IMR-90 (cell line): Measurements from ENCODE around the gene TAF1D. TPM values are rescaled to one million over a fixed set of nuclear protein-coding genes. Genes with fewer than 3 reads are reported as not detected.

Experiments
- ATAC-seq: fragments of 200-7000 bp; cut with Tn5 transposase; 2 replicates; pipeline ENCODE4 v1.9.1; 2020; ENCODE audit warnings: low read depth, mild to moderate bottlenecking, moderate library complexity
- BruUV-seq: library from RNA; stranded (reverse); fragments of 400-500 nt; replicated peaks from 2 replicates; lab custom pipeline; 2021; lab: Mats Ljungman, UMichigan
- CTCF ChIA-PET: fragments of 300-600 bp; formaldehyde crosslinking; extraction: SDS; loops from one replicate; lab custom pipeline; 2021; ENCODE audit warnings: antibody characterized with exemption; lab: Yijun Ruan, JAX
- POLR2A ChIA-PET: fragments of 300-600 bp; sonication (Branson Sonifier 250); formaldehyde crosslinking; loops from one replicate; lab custom pipeline; 2022; ENCODE audit warnings: antibody characterized with exemption; ENCODE audit not compliant: unreplicated experiment; lab: Charles Lee
- DNase-seq: peaks from one replicate; pipeline ENCODE4 v3.0.0; 2013
- H2AFZ ChIP-seq: replicated peaks from 2 replicates; pipeline ENCODE3; 2013; ENCODE audit warnings: low read length, mild to moderate bottlenecking; ENCODE audit not compliant: poor library complexity
- H2AK5ac ChIP-seq: 2 replicates; pipeline ENCODE4 v1.6.1; 2013; ENCODE audit warnings: low read depth, low read length, inconsistent platforms
- H2AK9ac ChIP-seq: replicated peaks from 2 replicates; pipeline ENCODE3; 2013; ENCODE audit warnings: mild to moderate bottlenecking, low read depth, low read length, moderate library complexity; ENCODE audit not compliant: poor library complexity
- H2BK120ac ChIP-seq: 2 replicates; pipeline ENCODE4 v1.6.1; 2013; ENCODE audit warnings: low read depth, low read length, inconsistent platforms
- H2BK15ac ChIP-seq: 3 replicates; pipeline ENCODE4 v1.6.1; 2013; ENCODE audit warnings: low read depth, low read length, inconsistent platforms
- H2BK20ac ChIP-seq: 2 replicates; pipeline ENCODE4 v1.6.1; 2013; ENCODE audit warnings: low read depth, mild to moderate bottlenecking, inconsistent platforms, low read length, moderate library complexity
- H2BK5ac ChIP-seq: 2 replicates; pipeline ENCODE4 v1.6.1; 2013; ENCODE audit warnings: mild to moderate bottlenecking, low read depth, low read length, inconsistent platforms; ENCODE audit not compliant: poor library complexity, severe bottlenecking
- H3K14ac ChIP-seq: replicated peaks from 2 replicates; pipeline ENCODE4 v1.6.1; 2013; ENCODE audit warnings: low read depth, low read length, inconsistent platforms
- H3K18ac ChIP-seq: 2 replicates; pipeline ENCODE4 v1.6.1; 2013; ENCODE audit warnings: low read depth, low read length, control low read depth
- H3K23ac ChIP-seq: 2 replicates; pipeline ENCODE4 v1.6.1; 2013; ENCODE audit warnings: low read depth, low read length, inconsistent platforms
- H3K27ac ChIP-seq: 2 replicates; pipeline ENCODE4 v1.5.1; 2013; ENCODE audit warnings: mild to moderate bottlenecking, control low read depth, low read length; ENCODE audit not compliant: insufficient read depth
- H3K27me3 ChIP-seq: 2 replicates; pipeline ENCODE4 v1.6.1; 2013; ENCODE audit warnings: low read length; ENCODE audit not compliant: control insufficient read depth, insufficient read depth
- H3K36me3 ChIP-seq: 2 replicates; pipeline ENCODE4 v1.6.1; 2013; ENCODE audit warnings: low read length, mixed read lengths; ENCODE audit not compliant: control insufficient read depth, insufficient read depth
- H3K4ac ChIP-seq: 2 replicates; pipeline ENCODE4 v1.6.1; 2013; ENCODE audit warnings: low read depth, low read length, inconsistent platforms
- H3K4me1 ChIP-seq: 2 replicates; pipeline ENCODE4 v1.6.1; 2013; ENCODE audit warnings: low read length, mixed read lengths; ENCODE audit not compliant: control insufficient read depth, insufficient read depth
- H3K4me2 ChIP-seq: 2 replicates; pipeline ENCODE4 v1.6.1; 2013; ENCODE audit warnings: low read depth, mild to moderate bottlenecking, control low read depth, low read length, moderate library complexity
- H3K4me3 ChIP-seq: 2 replicates; pipeline ENCODE4 v1.5.1; 2013; ENCODE audit warnings: low read depth, mild to moderate bottlenecking, control low read depth, low read length, moderate library complexity; ENCODE audit not compliant: insufficient read depth
- H3K56ac ChIP-seq: 2 replicates; pipeline ENCODE4 v1.6.1; 2013; ENCODE audit warnings: low read length, inconsistent platforms; ENCODE audit not compliant: insufficient read depth; ENCODE audit errors: extremely low read depth
- H3K79me1 ChIP-seq, 2 experiments: 2 replicates each; pipeline ENCODE4 v1.6.1; 2013; ENCODE audit warnings: low read length in 2 of 2, inconsistent platforms in 1 of 2, low read depth in 1 of 2
- H3K9ac ChIP-seq: 2 replicates; pipeline ENCODE4 v1.6.1; 2013; ENCODE audit warnings: low read depth, low read length, control low read depth
- H3K9me1 ChIP-seq: 2 replicates; pipeline ENCODE4 v1.6.1; 2013; ENCODE audit warnings: low read length, inconsistent platforms; ENCODE audit not compliant: insufficient read depth
- H3K9me3 ChIP-seq: 2 replicates; pipeline ENCODE4 v1.6.1; 2013; ENCODE audit warnings: low read length; ENCODE audit not compliant: control insufficient read depth, insufficient read depth
- H4K20me1 ChIP-seq: 2 replicates; pipeline ENCODE4 v1.6.1; 2013; ENCODE audit warnings: low read length, inconsistent platforms; ENCODE audit not compliant: insufficient read depth
- H4K5ac ChIP-seq: 2 replicates; pipeline ENCODE4 v1.6.1; 2013; ENCODE audit warnings: mild to moderate bottlenecking, low read depth, low read length, control low read depth
- H4K8ac ChIP-seq, 2 experiments: 2 replicates each; pipeline ENCODE4 v1.6.1; 2013; ENCODE audit warnings: low read depth in 2 of 2, low read length in 2 of 2, control low read depth in 1 of 2, inconsistent platforms in 1 of 2
- H4K91ac ChIP-seq: 2 replicates; pipeline ENCODE4 v1.6.1; 2013; ENCODE audit warnings: low read depth, low read length, inconsistent platforms; ENCODE audit not compliant: insufficient read depth
- BHLHE40 ChIP-seq: fragments of 150-350 bp; IDR thresholded peaks from 2 replicates; pipeline ENCODE4 v1.6.1; 2016; ENCODE audit warnings: mild to moderate bottlenecking, low read depth, low read length
- CEBPB ChIP-seq: IDR thresholded peaks from 2 replicates; pipeline ENCODE4 v1.6.1; 2012; ENCODE audit warnings: low read depth, low read length, improper control_type of control experiment
- CHD1 ChIP-seq: IDR thresholded peaks from 2 replicates; pipeline ENCODE4 v1.6.1; 2012; ENCODE audit warnings: low read depth, low read length, improper control_type of control experiment
- FOS ChIP-seq: fragments of 150-350 bp; IDR thresholded peaks from 2 replicates; pipeline ENCODE4 v1.6.1; 2016; ENCODE audit warnings: low read depth, low read length
- MAFK ChIP-seq: IDR thresholded peaks from 2 replicates; pipeline ENCODE4 v1.6.1; 2012; ENCODE audit warnings: low read depth, low read length, improper control_type of control experiment
- MAZ ChIP-seq: IDR thresholded peaks from 2 replicates; pipeline ENCODE4 v1.6.1; 2012; ENCODE audit warnings: low read depth, mild to moderate bottlenecking, low read length, improper control_type of control experiment, moderate library complexity, borderline replicate concordance
- MXI1 ChIP-seq: IDR thresholded peaks from 2 replicates; pipeline ENCODE4 v1.6.1; 2012; ENCODE audit warnings: low read depth, mild to moderate bottlenecking, low read length, moderate library complexity, borderline replicate concordance
- NFE2L2 ChIP-seq: fragments of 150-350 bp; IDR thresholded peaks from 2 replicates; pipeline ENCODE4 v1.6.1; 2016; ENCODE audit warnings: low read depth, mild to moderate bottlenecking, low read length
- POLR2A ChIP-seq: IDR thresholded peaks from 2 replicates; pipeline ENCODE4 v1.6.1; 2012; ENCODE audit warnings: mild to moderate bottlenecking, low read depth, low read length
- RAD21 ChIP-seq: IDR thresholded peaks from 2 replicates; pipeline ENCODE4 v1.6.1; 2012; ENCODE audit warnings: low read length, improper control_type of control experiment
- RCOR1 ChIP-seq: IDR thresholded peaks from 2 replicates; pipeline ENCODE4 v1.6.1; 2012; ENCODE audit warnings: mild to moderate bottlenecking, low read length, improper control_type of control experiment; ENCODE audit not compliant: insufficient replicate concordance
- RFX5 ChIP-seq: IDR thresholded peaks from 2 replicates; pipeline ENCODE4 v1.8.0; 2012; ENCODE audit warnings: low read depth, mild to moderate bottlenecking, low read length, moderate library complexity
- SMC3 ChIP-seq: fragments of 150-350 bp; IDR thresholded peaks from 2 replicates; pipeline ENCODE4 v1.6.1; 2016; ENCODE audit warnings: low read depth, mild to moderate bottlenecking, antibody characterized with exemption, low read length, moderate library complexity
- dilution Hi-C: fragments of 300-500 bp; cut with HindIII; formaldehyde crosslinking; loops from one replicate; pipeline ENCODE4 v1.14.3; 2018; ENCODE audit warnings: low sequenced_read_pairs; ENCODE audit not compliant: unreplicated experiment
- in situ Hi-C: fragments of 300-500 bp; cut with MboI; formaldehyde crosslinking; loops from 3 replicates; pipeline ENCODE4 v1.14.3; 2019; ENCODE audit warnings: low sequenced_read_pairs, inconsistent platforms, mixed read lengths
- intact Hi-C: fragments of 100-400 bp; cut with micrococcal nuclease; formaldehyde crosslinking; loops from 2 replicates; pipeline ENCODE4 v1.10.0; 2022
- polyA plus RNA-seq, 3 experiments: library from polyadenylated mRNA; depleted of rRNA; stranded (reverse); fragments of >200 nt; gene quantifications; 2 replicates each; pipeline ENCODE4 v1.2.3, GENCODE V29; 2012; ENCODE audit warnings: low replicate concordance in 1 of 3
- total RNA-seq: library from RNA; depleted of rRNA; stranded (reverse); fragments of >200 nt; gene quantifications from 2 replicates; pipeline ENCODE4 v1.2.3, GENCODE V29; 2012
- TF ChIP-seq, protein P1 (sequence below): fragments of 150-350 bp; IDR thresholded peaks from 2 replicates; pipeline ENCODE4 v1.6.1; 2017; ENCODE audit warnings: mild to moderate bottlenecking, antibody characterized with exemption, low read length, low read depth
- TF ChIP-seq, protein P2 (sequence below): fragments of 150-350 bp; IDR thresholded peaks from 2 replicates; pipeline ENCODE4 v1.6.1; 2016; ENCODE audit warnings: low read depth, mild to moderate bottlenecking, low read length, moderate library complexity, borderline replicate concordance
- TF ChIP-seq, protein P3 (sequence below): conservative IDR thresholded peaks from 2 replicates; pipeline ENCODE4 v1.5.1; 2012; ENCODE audit warnings: mild to moderate bottlenecking, low read depth, low read length, improper control_type of control experiment

Gene TAF1D
- total and polyA plus RNA-seq, 2 of the 4 experiments (the other 2 are of a cell fraction): 56.8 to 133 TPM

DNA sequence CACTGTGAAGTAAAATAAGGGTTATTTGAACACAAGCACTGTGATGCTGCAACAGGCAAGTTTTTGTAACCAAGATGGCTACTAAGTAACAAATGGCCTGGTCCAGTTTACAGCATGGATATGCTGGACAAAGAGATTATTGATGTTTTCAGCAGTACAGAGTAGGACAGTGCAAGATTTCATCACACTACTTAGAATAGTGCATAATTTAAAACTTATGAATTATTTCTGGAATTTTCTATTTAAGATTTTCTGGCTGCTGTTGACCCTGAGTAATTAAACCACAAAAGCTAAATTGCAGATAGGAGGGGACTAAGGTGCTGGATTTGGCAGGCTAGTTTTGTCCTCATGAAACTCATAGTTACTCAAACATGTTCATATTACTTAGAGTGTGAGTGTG is 46.7 kb downstream of the TAF1D start:
- dilution Hi-C loops: no loop called here
- Histone ChIP-seq H3K4me3 (no peak overlapping the region), H2AK5ac (no peak overlapping the region), H2BK120ac (no peak overlapping the region), H2BK15ac (no peak overlapping the region), H2BK5ac (no peak overlapping the region), H3K23ac (no peak overlapping the region), H3K4me1 (no peaks in the 10 kb centered on the region), H3K18ac (no peak overlapping the region), H4K8ac (no peak overlapping the region), H3K9ac (no peak overlapping the region), H3K27me3 (no peaks in the 10 kb centered on the region), H3K79me1 (no peaks in the 10 kb centered on the region; a peak in 1 of 4 replicates), H2AFZ (no peak overlapping the region), H3K56ac (no peak overlapping the region), H3K27ac (no peak overlapping the region), H2AK9ac (no peak overlapping the region), H4K20me1 (no peaks in the 10 kb centered on the region), H2BK20ac (no peak overlapping the region), H3K4ac (no peak overlapping the region), H3K9me3 (no peaks in the 10 kb centered on the region), H3K4me2 (no peak overlapping the region), H4K5ac (no peak overlapping the region), H3K9me1 (no peaks in the 10 kb centered on the region), H4K91ac (no peak overlapping the region), H3K36me3 (peaks cover 13% of the 10 kb centered on the region), H3K14ac (no peak overlapping the region)
- DNase-seq (no peak), ATAC-seq (no peak)
- ChIA-PET CTCF (no interaction called here), POLR2A (no interaction called here)
- intact Hi-C loops: no loop called here
- BruUV-seq: no TSS peak
- in situ Hi-C loops: no loop called here
- TF ChIP-seq RCOR1: no peak
- TF ChIP-seq, protein P1, sequence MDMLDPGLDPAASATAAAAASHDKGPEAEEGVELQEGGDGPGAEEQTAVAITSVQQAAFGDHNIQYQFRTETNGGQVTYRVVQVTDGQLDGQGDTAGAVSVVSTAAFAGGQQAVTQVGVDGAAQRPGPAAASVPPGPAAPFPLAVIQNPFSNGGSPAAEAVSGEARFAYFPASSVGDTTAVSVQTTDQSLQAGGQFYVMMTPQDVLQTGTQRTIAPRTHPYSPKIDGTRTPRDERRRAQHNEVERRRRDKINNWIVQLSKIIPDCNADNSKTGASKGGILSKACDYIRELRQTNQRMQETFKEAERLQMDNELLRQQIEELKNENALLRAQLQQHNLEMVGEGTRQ: no peak
- TF ChIP-seq, protein P2, sequence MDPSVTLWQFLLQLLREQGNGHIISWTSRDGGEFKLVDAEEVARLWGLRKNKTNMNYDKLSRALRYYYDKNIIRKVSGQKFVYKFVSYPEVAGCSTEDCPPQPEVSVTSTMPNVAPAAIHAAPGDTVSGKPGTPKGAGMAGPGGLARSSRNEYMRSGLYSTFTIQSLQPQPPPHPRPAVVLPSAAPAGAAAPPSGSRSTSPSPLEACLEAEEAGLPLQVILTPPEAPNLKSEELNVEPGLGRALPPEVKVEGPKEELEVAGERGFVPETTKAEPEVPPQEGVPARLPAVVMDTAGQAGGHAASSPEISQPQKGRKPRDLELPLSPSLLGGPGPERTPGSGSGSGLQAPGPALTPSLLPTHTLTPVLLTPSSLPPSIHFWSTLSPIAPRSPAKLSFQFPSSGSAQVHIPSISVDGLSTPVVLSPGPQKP: no peak
- TF ChIP-seq NFE2L2: no peak
- no peak for TF ChIP-seq SMC3
- TF ChIP-seq CEBPB: no peak
- no peak for TF ChIP-seq POLR2A
- TF ChIP-seq, protein P3, sequence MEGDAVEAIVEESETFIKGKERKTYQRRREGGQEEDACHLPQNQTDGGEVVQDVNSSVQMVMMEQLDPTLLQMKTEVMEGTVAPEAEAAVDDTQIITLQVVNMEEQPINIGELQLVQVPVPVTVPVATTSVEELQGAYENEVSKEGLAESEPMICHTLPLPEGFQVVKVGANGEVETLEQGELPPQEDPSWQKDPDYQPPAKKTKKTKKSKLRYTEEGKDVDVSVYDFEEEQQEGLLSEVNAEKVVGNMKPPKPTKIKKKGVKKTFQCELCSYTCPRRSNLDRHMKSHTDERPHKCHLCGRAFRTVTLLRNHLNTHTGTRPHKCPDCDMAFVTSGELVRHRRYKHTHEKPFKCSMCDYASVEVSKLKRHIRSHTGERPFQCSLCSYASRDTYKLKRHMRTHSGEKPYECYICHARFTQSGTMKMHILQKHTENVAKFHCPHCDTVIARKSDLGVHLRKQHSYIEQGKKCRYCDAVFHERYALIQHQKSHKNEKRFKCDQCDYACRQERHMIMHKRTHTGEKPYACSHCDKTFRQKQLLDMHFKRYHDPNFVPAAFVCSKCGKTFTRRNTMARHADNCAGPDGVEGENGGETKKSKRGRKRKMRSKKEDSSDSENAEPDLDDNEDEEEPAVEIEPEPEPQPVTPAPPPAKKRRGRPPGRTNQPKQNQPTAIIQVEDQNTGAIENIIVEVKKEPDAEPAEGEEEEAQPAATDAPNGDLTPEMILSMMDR: no peak
- TF ChIP-seq FOS: no peak
- TF ChIP-seq MAFK: no peak
- TF ChIP-seq CHD1: no peak
- TF ChIP-seq BHLHE40: no peak
- TF ChIP-seq MAZ: no peak
- TF ChIP-seq RFX5: no peak
- TF ChIP-seq RAD21: no peak
- TF ChIP-seq MXI1: no peak
